Hair follicle dermal papilla cell (primary cell): Measurements from ENCODE around the gene ZNF107. TPM values are rescaled to one million over a fixed set of nuclear protein-coding genes. Genes with fewer than 3 reads are reported as not detected.

ENCODE experiments used
- small RNA-seq: library from RNA; depleted of rRNA; stranded (forward); fragments of <200 nt; gene quantifications from one replicate; pipeline ENCODE3, GENCODE V24; 2012
- total RNA-seq: library from RNA; depleted of rRNA; stranded (reverse); fragments of >200 nt; gene quantifications from 2 replicates; pipeline ENCODE4 v1.2.3, GENCODE V29; 2012

Gene ZNF107
- total RNA-seq = 1.9 and 2.1 TPM in 2 replicates

DNA sequence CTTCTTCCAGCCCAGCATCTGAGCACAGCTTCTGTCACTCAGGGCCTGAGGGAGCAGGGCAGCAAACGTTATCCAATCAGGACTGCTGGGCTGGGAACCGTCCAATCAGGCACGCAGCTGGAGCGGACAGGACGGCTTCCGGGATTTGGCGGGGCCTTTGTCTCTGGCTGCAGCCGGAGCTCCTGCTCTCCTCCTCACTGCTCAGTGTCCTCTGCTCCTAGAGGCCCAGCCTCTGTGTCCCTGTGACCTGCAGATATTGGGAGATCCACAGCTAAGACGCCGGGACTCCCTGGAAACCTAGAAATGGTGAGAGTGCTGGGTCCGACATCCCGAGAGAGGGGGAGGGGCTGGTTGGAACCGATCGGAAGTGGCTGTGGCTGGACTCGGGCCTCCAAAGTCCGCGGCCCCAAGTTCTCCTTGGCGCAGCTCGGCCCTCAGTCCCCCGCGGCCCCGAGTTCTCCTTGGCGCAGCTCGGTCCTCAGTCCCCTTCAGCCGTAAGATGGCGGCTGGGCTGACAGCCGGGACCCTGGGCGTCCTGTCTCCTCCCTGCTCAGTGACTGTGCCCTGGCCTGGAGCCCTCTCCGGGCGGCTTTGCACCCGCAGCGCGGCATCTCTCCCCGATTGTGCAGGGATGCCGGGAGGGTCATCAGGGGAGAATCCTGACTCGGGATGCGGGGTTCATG is at the start of gene ZNF107:
Gene ZNF107 (plus strand): TSS at position 154 of the 683 bp plus-strand sequence. CDS start 150 bp downstream, at position 304.

Small RNA genes lying within 50 kb of the gene (small RNA-seq; reads per million reads assigned to genes)
- not detected for gene MIR6839

Other genes starting within 250 kb of the ZNF107 start
- gene ZNF680, start 103.1 kb upstream of the ZNF107 start, total RNA-seq = 6.2 and 8.8 TPM in 2 replicates
- gene ZNF138, start 128.3 kb downstream of the ZNF107 start, total RNA-seq = 2.6 and 3.3 TPM in 2 replicates
- gene ZNF273, start 237.1 kb downstream of the ZNF107 start, total RNA-seq = 2.1 and 2.7 TPM in 2 replicates